SH-SY5Y (cell line): ENCODE results near the gene CCDC9B.

ENCODE experiments used
- GATA2 ChIP-seq: IDR thresholded peaks from 2 replicates; pipeline ENCODE4 v1.6.1; 2011; ENCODE audit warnings: mild to moderate bottlenecking, low read depth, low read length
- GATA3 ChIP-seq: IDR thresholded peaks from 2 replicates; pipeline ENCODE4 v1.6.1; 2011; ENCODE audit warnings: low read depth, mild to moderate bottlenecking, low read length, moderate library complexity

DNA sequence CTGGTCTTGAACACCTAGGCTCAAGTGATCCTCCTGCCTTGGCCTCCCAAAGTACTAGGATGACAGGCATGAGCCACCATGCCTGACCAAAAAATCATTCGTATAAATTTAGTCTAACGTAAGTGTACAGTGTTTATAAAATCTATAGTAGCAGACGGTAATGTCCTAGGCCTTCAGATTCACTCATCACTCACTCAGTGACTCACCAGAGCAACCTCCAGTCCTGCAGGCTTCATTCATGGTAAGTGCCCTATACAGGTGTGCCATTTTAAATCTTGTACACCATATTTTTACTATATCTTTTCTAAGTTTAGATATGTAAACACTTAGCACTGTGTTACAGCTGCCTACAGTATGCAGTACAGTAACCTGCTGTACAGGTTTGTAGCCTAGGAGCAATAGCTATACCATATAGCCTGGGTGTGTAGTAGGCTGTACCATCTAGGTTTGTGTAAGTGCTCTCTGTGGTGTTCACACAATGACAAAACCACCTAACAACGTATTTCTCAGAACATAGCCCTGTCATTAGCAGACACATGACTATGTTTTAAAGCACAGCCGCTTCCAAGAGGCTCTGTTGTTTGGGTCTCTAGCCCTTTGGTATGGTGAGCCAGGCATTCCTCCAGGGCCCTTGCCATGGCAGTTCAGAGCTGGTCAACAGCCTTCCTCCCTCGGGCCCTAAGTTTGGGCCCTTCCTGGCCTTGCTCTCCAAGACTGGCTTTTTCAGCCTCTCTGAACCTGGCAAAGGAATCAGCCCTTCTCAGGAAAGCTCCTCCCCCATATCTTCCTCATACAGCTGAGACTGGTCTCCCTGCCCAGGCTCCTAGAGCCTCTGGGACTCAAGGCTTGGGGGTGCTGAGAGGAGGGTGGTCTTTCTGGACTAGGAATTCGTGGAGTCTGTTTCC, 1.9 kb upstream of the CCDC9B start:
- no peak for TF ChIP-seq GATA2
- no peak for TF ChIP-seq GATA3
